Transverse colon (tissue), 4 donors: Measurements from ENCODE around the gene SCIN.

Experiments
- CTCF ChIP-seq, 5 experiments: fragments of 200-600 bp in 3 of 5; fragments of 450-650 bp in 2 of 5; sonication (generic) in 3 of 5; IDR thresholded peaks; 1 replicate in 2 of 5; 2 replicates in 3 of 5; pipeline ENCODE4 v1.5.1; 2016 to 2017; ENCODE audit warnings: antibody characterized with exemption in 5 of 5, inconsistent platforms in 3 of 5, mild to moderate bottlenecking in 2 of 5, moderate library complexity in 1 of 5
- POLR2A ChIP-seq: fragments of 450-650 bp; IDR thresholded peaks from one replicate; pipeline ENCODE4 v1.6.1; 2016; ENCODE audit warnings: antibody characterized with exemption, mild to moderate bottlenecking, moderate library complexity
- POLR2AphosphoS5 ChIP-seq, 3 donors: sonication (generic); formaldehyde crosslinking; IDR thresholded peaks; one replicate each; pipeline ENCODE4 v1.6.1; 2016; ENCODE audit warnings: antibody characterized with exemption in 3 of 3

- no peak for TF ChIP-seq CTCF (IDR thresholded peaks at IDR 0.05)
- TF ChIP-seq POLR2A, result no peak
- no peak for TF ChIP-seq POLR2AphosphoS5 (IDR thresholded peaks at IDR 0.05)
These were observed 103.5 kb downstream of the SCIN start for GRCh38 chr7:12674053-12674452.
